K562 (cell line): ENCODE results near the gene CUTC. TPM values are rescaled to one million over a fixed set of nuclear protein-coding genes. Genes with fewer than 3 reads are reported as not detected.

Experiments
- ARID1B ChIP-seq: fragments of 450-650 bp; IDR thresholded peaks from 2 replicates; pipeline ENCODE4 v1.6.1; 2016; ENCODE audit warnings: antibody characterized with exemption, mild to moderate bottlenecking, inconsistent platforms
- NR2C2 ChIP-seq, 2 experiments: fragments of 200-800 bp in 1 of 2; sonication (Bioruptor generic) in 1 of 2; sonication (generic) in 1 of 2; formaldehyde crosslinking in 1 of 2; IDR thresholded peaks; 2 replicates each; pipeline versions ENCODE4 v1.6.1 to v1.8.0; 2016 to 2022; ENCODE audit warnings: mild to moderate bottlenecking in 1 of 2, missing compliant biosample characterization in 1 of 2, missing genetic modification characterization in 1 of 2, missing genetic modification reagents in 1 of 2
- NR3C1 ChIP-seq: sonication (generic); formaldehyde crosslinking; IDR thresholded peaks from 2 replicates; pipeline ENCODE4 v1.8.1; 2022; ENCODE audit warnings: missing genetic modification reagents
- ZNF121 ChIP-seq: sonication (generic); formaldehyde crosslinking; conservative IDR thresholded peaks from 2 replicates; pipeline ENCODE4 v1.8.0; 2022; ENCODE audit warnings: missing genetic modification reagents
- polyA plus RNA-seq, 8 experiments: library from polyadenylated mRNA; depleted of rRNA in 4 of 8; stranded (reverse) in 5 of 8; unstranded in 3 of 8; fragments of >200 nt; fragmentation: Nextera tagmentation in 2 of 8; fragmentation: Illumina TruSeq in 1 of 8; extraction: Ambion mirVana in 2 of 8; extraction: Trizol in 1 of 8; gene quantifications; 2 replicates each; pipeline versions ENCODE4 v1.2.1 to v1.2.3, GENCODE V29; 2011 to 2014; ENCODE audit warnings: inconsistent platforms in 1 of 8, missing spikeins in 1 of 8
- total RNA-seq, 7 experiments: library from RNA; depleted of rRNA in 6 of 7; stranded (reverse); fragments of >200 nt in 6 of 7; fragmentation: Illumina TruSeq in 2 of 7; extraction: Trizol in 2 of 7; gene quantifications; 2 replicates each; pipeline versions ENCODE4 v1.2.1 to v1.2.3, GENCODE V29; 2011 to 2021; ENCODE audit warnings: low replicate concordance in 1 of 7
- TF ChIP-seq, protein P1 (sequence below), 2 experiments: fragments of 450-650 bp; formaldehyde crosslinking in 1 of 2; IDR thresholded peaks; 2 replicates each; pipeline versions ENCODE4 v1.4.0 to v1.6.1; 2014 to 2020; ENCODE audit warnings: mild to moderate bottlenecking in 2 of 2, borderline replicate concordance in 1 of 2, low read depth in 1 of 2
- TF ChIP-seq, protein P2 (sequence below): fragments of 450-650 bp; conservative IDR thresholded peaks from 2 replicates; pipeline ENCODE4 v1.6.1; 2016; ENCODE audit warnings: missing genetic modification characterization, low read depth, mild to moderate bottlenecking, missing compliant biosample characterization, moderate library complexity

The CUTC gene
- total and polyA plus RNA-seq, 9 of the 15 experiments (the other 6 are each of a cell fraction or from before 2014, with no cell fraction given): 18.6 to 69.3 (median 32.3) TPM

DNA sequence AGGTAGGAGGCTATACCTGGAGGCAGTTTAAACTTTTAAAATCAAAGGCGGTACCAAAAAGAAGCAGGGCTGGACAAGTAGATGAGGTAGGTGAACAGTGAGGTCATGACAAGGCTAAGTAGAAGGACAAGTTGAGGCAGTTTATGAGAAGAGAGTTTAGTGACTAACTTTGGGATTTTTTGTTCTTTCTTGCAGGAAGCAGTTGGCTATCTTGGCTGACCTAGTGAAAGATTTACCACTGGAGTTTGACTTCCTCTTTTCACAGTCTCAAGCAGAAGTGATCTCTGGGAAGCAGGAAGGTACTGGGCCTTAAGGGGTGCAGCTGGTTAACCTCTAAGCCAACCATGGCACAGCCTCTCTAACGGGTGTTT, 46.5 kb upstream of the CUTC start (continued):
- TF ChIP-seq, protein P1, sequence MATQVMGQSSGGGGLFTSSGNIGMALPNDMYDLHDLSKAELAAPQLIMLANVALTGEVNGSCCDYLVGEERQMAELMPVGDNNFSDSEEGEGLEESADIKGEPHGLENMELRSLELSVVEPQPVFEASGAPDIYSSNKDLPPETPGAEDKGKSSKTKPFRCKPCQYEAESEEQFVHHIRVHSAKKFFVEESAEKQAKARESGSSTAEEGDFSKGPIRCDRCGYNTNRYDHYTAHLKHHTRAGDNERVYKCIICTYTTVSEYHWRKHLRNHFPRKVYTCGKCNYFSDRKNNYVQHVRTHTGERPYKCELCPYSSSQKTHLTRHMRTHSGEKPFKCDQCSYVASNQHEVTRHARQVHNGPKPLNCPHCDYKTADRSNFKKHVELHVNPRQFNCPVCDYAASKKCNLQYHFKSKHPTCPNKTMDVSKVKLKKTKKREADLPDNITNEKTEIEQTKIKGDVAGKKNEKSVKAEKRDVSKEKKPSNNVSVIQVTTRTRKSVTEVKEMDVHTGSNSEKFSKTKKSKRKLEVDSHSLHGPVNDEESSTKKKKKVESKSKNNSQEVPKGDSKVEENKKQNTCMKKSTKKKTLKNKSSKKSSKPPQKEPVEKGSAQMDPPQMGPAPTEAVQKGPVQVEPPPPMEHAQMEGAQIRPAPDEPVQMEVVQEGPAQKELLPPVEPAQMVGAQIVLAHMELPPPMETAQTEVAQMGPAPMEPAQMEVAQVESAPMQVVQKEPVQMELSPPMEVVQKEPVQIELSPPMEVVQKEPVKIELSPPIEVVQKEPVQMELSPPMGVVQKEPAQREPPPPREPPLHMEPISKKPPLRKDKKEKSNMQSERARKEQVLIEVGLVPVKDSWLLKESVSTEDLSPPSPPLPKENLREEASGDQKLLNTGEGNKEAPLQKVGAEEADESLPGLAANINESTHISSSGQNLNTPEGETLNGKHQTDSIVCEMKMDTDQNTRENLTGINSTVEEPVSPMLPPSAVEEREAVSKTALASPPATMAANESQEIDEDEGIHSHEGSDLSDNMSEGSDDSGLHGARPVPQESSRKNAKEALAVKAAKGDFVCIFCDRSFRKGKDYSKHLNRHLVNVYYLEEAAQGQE (IDR thresholded peaks at IDR 0.05; ENCODE audit: borderline replicate concordance): no peak; the same call in 1 of the 2 replicates
- TF ChIP-seq, protein P1 (CRISPR knock-in tag; IDR thresholded peaks at IDR 0.05; ENCODE audit: low read depth): no peak
- TF ChIP-seq NR3C1 (CRISPR knock-in tag) (no peak), ARID1B (peak; percentile 69), ZNF121 (CRISPR knock-in tag) (no peak), NR2C2 (CRISPR knock-in tag; IDR thresholded peaks at IDR 0.05) (no peak), NR2C2 (tag; IDR thresholded peaks at IDR 0.05) (0 out of 2 replicates have a peak, but pooled peaks have one; percentile 16)
- TF ChIP-seq, protein P2, sequence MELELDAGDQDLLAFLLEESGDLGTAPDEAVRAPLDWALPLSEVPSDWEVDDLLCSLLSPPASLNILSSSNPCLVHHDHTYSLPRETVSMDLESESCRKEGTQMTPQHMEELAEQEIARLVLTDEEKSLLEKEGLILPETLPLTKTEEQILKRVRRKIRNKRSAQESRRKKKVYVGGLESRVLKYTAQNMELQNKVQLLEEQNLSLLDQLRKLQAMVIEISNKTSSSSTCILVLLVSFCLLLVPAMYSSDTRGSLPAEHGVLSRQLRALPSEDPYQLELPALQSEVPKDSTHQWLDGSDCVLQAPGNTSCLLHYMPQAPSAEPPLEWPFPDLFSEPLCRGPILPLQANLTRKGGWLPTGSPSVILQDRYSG (tag): no peak
